Left colon (tissue), 2 donors: ENCODE data around the gene TTLL13. TPM values are rescaled to one million over a fixed set of nuclear protein-coding genes. Genes with fewer than 3 reads are reported as not detected.

Experiments used
- ATAC-seq: fragments of 200-7000 bp; cut with Tn5 transposase; one replicate; pipeline ENCODE4 v1.9.1; 2020; ENCODE audit warnings: mild to moderate bottlenecking, moderate library complexity
- DNase-seq, 2 donors: peaks; one replicate each; pipeline ENCODE4 v3.0.0-alpha.2; 2020
- intact Hi-C, 2 donors: fragments of 100-400 bp; cut with DNase I in 1 of 2; cut with micrococcal nuclease in 1 of 2; formaldehyde crosslinking; loops; one replicate each; pipeline versions ENCODE4 v1.11.2 to v1.14.0; 2022; cut with DNase I, micrococcal nuclease
- long read RNA-seq: library from polyadenylated mRNA; unstranded; transcript quantifications from one replicate; pipeline ENCODE4 v2.0.0, GENCODE V29; 2021
- total RNA-seq, 2 donors: library from RNA; stranded (reverse); fragmentation: NEBNext Ultra II Directional; extraction: Animal tissue kit (Norgen Biotek cat#: 25700); gene quantifications; one replicate each; pipeline ENCODE4 v1.2.1, GENCODE V29; 2021
- donor health status: DM: no; HTN: no; CAD: no.
- donor health status: DM: yes; HTN: yes; CAD: no.

TTLL13 gene, protein sequence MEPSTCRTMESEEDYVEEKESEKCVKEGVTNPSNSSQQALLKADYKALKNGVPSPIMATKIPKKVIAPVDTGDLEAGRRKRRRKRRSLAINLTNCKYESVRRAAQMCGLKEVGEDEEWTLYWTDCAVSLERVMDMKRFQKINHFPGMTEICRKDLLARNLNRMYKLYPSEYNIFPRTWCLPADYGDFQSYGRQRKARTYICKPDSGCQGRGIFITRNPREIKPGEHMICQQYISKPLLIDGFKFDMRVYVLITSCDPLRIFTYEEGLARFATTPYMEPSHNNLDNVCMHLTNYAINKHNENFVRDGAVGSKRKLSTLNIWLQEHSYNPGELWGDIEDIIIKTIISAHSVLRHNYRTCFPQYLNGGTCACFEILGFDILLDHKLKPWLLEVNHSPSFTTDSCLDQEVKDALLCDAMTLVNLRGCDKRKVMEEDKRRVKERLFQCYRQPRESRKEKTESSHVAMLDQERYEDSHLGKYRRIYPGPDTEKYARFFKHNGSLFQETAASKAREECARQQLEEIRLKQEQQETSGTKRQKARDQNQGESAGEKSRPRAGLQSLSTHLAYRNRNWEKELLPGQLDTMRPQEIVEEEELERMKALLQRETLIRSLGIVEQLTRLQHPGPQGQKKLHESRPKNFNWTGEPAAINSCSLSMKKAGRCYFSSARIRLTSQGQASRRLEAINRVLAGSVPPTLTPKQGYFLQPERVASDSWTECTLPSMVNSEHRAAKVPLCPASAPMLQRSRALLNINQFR
- under 1 TPM; 0.47 to 0.58 TPM for total RNA-seq
- long read RNA-seq, partial matches to known transcripts, result 1 of 1 reads
- long read RNA-seq, other reads (novel, unspliced or antisense), result 0 of 1 reads

- DNase-seq (peak; percentile 97 to 99), ATAC-seq (peak; percentile 93)
- intact Hi-C loops, result no loop called here
These were observed at the start of gene TTLL13 for GRCh38 chr15:90249203-90249863. Gene TTLL13 (plus strand): TSS chr15:90249556. CDS start chr15:90250631, 1,075 bp downstream.

GRCh38 chr15:90200534-90201129, 48.7 kb upstream of the TTLL13 start:
- no peak for DNase-seq
- no peak for ATAC-seq
- intact Hi-C loops, result no loop called here

DNA sequence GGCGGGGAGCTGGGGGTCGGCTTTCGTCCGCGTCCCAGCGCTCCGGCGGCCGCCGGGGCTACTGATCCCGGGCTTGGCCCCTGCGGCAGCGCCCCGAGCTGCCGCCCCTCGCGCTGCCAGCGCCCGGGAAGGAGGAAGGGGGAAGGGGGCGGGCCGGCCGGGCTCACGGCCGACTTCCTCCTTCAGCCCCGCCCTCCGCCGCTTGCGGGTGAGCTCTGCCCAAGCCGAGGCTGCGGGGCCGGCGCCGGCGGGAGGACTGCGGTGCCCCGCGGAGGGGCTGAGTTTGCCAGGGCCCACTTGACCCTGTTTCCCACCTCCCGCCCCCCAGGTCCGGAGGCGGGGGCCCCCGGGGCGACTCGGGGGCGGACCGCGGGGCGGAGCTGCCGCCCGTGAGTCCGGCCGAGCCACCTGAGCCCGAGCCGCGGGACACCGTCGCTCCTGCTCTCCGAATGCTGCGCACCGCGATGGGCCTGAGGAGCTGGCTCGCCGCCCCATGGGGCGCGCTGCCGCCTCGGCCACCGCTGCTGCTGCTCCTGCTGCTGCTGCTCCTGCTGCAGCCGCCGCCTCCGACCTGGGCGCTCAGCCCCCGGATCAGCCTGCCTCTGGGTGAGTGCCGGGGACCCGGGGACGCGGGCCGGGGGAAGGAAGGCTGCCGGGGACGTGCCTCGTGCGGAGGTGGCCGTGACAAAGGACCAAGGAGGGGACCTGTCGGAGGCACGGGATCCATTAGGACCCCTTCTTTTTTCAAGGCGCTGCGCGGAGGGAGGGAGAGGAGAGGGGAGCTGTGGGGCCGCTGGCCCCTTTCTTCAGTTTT, 48.0 kb upstream of the TTLL13 start, which contains the start of gene SEMA4B:
SEMA4B (plus strand) TSS at position 201 of the 814 bp plus-strand sequence; CDS start at position 450, 249 bp downstream.
- ATAC-seq, result peak; percentile 89
- intact Hi-C loops, result no loop called here

DNA sequence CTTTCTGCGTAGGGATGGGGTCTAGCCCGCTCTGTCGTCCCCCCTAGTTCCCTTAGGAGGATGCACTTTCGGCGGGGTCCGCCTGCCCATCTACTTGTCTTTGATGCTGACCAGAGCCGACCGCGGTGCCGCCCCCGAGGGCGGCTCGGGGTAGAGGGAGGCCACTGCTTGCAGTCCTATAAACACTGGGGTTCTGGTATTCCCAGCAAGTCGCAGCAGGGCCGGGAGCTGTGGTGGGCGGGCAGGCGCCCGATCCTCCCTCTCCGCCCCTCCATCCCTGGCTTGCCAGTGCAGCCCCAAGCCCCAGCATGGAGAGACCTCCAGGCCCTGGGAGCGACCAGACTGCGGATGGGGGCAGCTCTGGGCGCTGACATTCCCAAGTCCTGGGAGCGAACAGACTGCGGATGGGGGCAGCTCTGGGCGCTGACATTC, 47.4 kb upstream of the TTLL13 start:
- intact Hi-C loops, result no loop called here
- ATAC-seq (peak; percentile 42), DNase-seq (no peak)

More for the DNA sequence above, 48.0 kb upstream of the TTLL13 start, which contains the start of gene SEMA4B:
- peak; percentile 75 to 92 for DNase-seq

- no peak for ATAC-seq
- intact Hi-C loops, result no loop called here
- DNase-seq, result no peak
These were observed 46.4 kb upstream of the TTLL13 start for GRCh38 chr15:90202929-90203328.

DNA sequence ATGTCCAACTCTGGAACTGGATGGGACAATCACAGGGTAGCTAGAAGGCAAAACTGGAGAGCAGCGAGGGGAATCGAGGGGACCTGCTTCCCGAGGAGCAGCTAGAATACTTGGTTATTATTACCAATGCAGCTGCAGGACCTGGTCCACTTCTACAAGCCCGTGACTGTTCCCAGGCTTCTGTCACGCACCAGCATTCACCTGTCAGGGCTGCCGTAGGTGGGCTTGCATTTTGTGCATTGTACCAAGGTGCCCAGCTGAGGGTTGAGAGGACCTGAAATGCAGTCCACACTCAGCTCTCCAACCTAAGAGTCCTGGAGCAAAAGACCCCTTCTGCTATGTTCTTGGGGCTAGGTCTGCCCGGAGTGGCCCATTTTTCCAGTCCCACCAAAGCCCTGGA, 45.9 kb upstream of the TTLL13 start:
- ATAC-seq (no peak), DNase-seq (no peak)
- intact Hi-C loops, result no loop called here

- DNase-seq (no peak), ATAC-seq (no peak)
- intact Hi-C loops, result no loop called here
These were observed 45.4 kb upstream of the TTLL13 start for GRCh38 chr15:90203922-90204321.

GRCh38 chr15:90205050-90205848, 44.1 kb upstream of the TTLL13 start:
- intact Hi-C loops, result no loop called here

DNA sequence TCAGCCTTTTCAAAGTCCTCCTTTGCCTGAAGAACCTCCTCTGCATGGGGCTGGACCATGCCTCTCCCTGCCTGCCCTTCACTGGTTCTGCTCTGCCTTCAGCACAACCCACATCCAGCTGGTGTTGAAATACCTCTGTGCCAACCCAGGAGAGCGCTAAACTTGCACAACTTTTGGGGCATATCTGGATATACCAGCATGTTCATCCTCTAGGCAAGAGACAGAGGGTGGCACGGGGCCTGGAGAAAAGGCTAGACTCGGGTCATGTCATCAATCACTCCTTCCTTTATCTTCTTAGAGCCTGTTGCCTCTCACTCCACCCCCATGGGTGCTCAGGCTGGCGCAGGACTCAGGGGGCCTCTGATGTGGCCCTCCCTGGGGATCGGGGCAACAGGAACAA, 43.5 kb upstream of the TTLL13 start:
- intact Hi-C loops, result no loop called here
- DNase-seq, result no peak
- ATAC-seq, result no peak

More at GRCh38 chr15:90205050-90205848, 44.1 kb upstream of the TTLL13 start:
- DNase-seq, result no peak
- ATAC-seq, result no peak

DNA sequence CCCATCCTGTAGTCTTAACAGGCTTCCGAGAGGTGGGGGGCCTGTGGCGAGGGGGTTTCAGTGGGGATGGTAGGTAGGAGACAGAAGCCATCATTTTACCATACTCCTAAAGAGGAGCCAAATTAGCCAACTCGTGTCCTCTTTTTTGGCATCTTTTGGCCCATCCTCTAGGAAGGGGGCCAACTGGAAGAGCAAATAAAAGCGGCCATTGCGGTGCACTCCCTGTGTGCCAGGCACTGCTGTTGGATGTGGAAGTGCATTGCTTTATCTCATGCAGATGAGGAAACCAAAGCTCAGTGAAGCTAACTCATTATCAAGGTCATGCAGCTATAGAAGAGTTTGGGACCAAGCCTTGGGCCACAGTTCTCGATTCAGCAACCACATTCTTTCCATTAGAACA, 42.1 kb upstream of the TTLL13 start:
- ATAC-seq, result no peak
- DNase-seq, result no peak
- intact Hi-C loops, result no loop called here

DNA sequence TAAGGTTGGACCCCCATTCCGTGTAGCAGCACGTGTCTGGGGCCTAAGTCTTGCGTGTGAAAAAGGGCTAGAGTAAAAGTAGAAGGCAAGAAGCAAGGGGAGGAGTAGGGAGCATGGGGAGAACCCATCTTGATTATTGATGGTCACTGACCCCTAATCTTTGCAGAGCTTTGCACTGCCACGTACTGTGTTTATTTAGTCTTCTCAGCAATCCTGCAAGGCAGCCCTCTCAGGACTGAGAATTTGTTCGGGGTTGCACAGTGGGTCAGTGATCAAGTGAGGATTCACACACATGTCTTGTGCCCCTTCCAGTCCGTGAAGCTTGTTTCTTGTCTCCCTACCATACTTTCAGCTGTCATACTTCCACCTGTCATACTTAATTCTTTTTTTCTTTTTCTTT, 41.0 kb upstream of the TTLL13 start:
- intact Hi-C loops, result no loop called here
- DNase-seq (no peak), ATAC-seq (no peak)

- no peak for DNase-seq
- intact Hi-C loops, result no loop called here
- no peak for ATAC-seq
These were observed 39.8 kb upstream of the TTLL13 start for GRCh38 chr15:90209591-90209990.

DNA sequence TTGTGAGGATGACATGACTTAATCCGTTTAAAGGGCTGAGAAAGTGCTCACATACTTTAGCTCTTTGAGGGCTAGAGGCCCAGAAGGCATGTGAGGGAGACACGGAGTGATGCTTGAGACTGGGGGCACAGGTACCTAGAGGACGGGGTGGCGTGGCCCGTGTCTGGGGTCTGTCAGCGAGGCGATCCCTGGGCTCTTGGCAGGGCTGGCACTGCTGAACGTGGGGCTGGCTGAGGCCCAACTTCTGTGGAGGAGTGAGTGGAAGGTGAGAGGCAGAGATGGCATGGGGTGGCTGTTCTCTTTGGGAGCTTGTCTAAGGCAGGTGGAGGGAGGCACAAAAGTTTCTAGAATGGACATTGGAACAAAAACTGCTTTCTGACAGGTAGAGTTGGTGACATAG, 38.8 kb upstream of the TTLL13 start:
- intact Hi-C loops, result no loop called here
- no peak for DNase-seq
- no peak for ATAC-seq

DNA sequence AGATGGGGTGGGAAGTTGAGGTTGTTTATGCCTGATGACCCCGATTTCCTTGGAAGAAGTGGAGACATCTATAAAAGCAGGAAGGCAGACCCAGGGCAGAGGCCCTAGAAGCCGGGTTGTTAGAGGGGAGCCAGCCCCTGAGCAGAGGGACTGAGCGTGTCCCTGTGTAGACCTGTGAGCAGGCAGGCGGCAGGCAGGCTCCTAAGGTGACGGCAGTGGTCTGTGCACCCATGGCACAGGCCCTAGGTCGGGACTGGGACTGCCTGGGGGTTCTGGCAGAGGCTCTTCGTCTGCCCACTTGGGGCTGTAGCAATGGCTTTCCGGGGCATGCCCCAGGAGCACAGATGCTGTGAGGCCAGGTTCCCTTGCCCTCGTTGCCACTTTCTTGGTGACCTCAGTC, 38.3 kb upstream of the TTLL13 start:
- DNase-seq (no peak), ATAC-seq (peak; percentile 0)
- intact Hi-C loops, result no loop called here

DNA sequence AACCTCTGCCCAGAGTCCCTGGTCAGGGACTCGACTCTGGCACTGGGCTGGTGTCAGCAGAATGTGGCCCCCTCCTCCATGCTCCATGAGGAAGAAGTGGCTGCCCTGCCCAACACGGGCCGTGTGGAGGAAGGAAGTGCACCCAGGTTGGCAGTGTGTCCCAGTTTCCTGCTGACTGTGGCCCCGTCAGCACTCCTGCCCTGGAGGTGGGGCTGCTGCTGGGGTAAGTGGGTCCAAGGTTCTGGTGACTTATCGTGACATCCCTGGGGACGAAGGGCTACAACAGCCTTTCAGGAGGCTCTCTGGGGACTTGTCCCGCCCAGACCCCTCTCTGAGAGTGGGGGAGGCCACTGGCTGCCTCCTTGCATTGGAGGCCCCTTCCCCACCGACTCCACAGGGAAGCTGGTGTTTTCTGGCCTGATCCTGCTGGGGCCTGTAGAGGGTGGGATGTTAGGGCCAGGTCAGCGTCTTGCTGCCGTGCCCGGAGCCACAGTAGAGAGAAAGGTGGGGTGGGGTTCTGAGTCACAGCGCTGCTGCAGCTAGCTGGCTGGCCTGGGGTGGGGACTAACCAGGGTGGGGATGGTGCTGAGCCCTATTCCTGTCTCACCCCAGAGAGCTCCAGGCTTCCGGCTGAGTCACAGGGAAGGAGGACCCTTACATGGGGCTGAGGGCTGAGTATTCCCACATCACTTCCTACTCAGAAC, 37.8 kb upstream of the TTLL13 start:
- DNase-seq (peak; percentile 81 to 94), ATAC-seq (peak; percentile 80)
- intact Hi-C loops, result no loop called here

- ATAC-seq (no peak), DNase-seq (no peak)
- intact Hi-C loops, result no loop called here
These were observed 36.9 kb upstream of the TTLL13 start for GRCh38 chr15:90212221-90213098.
